Measurements from ENCODE around the gene SNAPC1.

- no peak for TF ChIP-seq CTCF (conservative IDR thresholded peaks at IDR 0.05 in 1 of 2, IDR thresholded peaks at IDR 0.05 in 1 of 2; ENCODE audit: low read depth in 1 of 2, low read length in 2 of 2)
- TF ChIP-seq EZH2 (IDR thresholded peaks at IDR 0.05; ENCODE audit: low read length, missing control alignments): no peak
Observed at GRCh38 chr14:61802010-61802568, 39.9 kb downstream of the SNAPC1 start.

Measured in fibroblast of lung (primary cell).